KMS-11 (cell line): ENCODE data around the gene TM9SF3.

Experiments used
- H2AFZ ChIP-seq: fragments of 200-600 bp; sonication (generic); 2 replicates; pipeline ENCODE4 v1.6.1; 2016; ENCODE audit warnings: antibody characterized with exemption, mixed run types, low read depth
- H3K27ac ChIP-seq: fragments of 200-600 bp; sonication (generic); 2 replicates; pipeline ENCODE4 v1.6.1; 2016; ENCODE audit warnings: mild to moderate bottlenecking, mixed run types
- H3K27me3 ChIP-seq: fragments of 200-600 bp; sonication (generic); 2 replicates; pipeline ENCODE4 v1.6.1; 2017; ENCODE audit warnings: mild to moderate bottlenecking, low read depth, mixed run types, moderate library complexity; ENCODE audit not compliant: insufficient read depth
- H3K36me3 ChIP-seq: fragments of 200-600 bp; sonication (generic); 2 replicates; pipeline ENCODE4 v1.6.1; 2017; ENCODE audit warnings: mild to moderate bottlenecking, mixed run types; ENCODE audit not compliant: insufficient read depth
- H3K4me1 ChIP-seq: fragments of 200-600 bp; sonication (generic); 2 replicates; pipeline ENCODE4 v1.6.1; 2016; ENCODE audit warnings: mild to moderate bottlenecking, low read depth, mixed run types; ENCODE audit not compliant: poor library complexity, severe bottlenecking
- H3K4me2 ChIP-seq: fragments of 200-600 bp; sonication (generic); 2 replicates; pipeline ENCODE4 v1.7.0; 2016; ENCODE audit warnings: mild to moderate bottlenecking, mixed run types
- H3K4me3 ChIP-seq: fragments of 200-600 bp; sonication (generic); IDR thresholded peaks from 2 replicates; pipeline ENCODE4 v1.6.1; 2017; ENCODE audit warnings: low read depth, low read length, mixed read lengths; ENCODE audit not compliant: insufficient read depth
- H3K79me2 ChIP-seq: fragments of 200-600 bp; sonication (generic); 2 replicates; pipeline ENCODE4 v1.6.1; 2016; ENCODE audit warnings: low read depth, mixed run types; ENCODE audit not compliant: insufficient read depth
- H3K9ac ChIP-seq: fragments of 200-600 bp; sonication (generic); 2 replicates; pipeline ENCODE4 v1.6.1; 2016; ENCODE audit warnings: mild to moderate bottlenecking, mixed run types
- H4K20me1 ChIP-seq: fragments of 200-600 bp; sonication (generic); 2 replicates; pipeline ENCODE4 v1.6.1; 2016; ENCODE audit warnings: mild to moderate bottlenecking, mixed run types; ENCODE audit not compliant: insufficient read depth
- CTCF ChIP-seq: fragments of 200-600 bp; sonication (generic); conservative IDR thresholded peaks from 2 replicates; pipeline ENCODE4 v1.6.1; 2017; ENCODE audit warnings: low read depth, mild to moderate bottlenecking, antibody characterized with exemption, low read length, moderate library complexity, mixed read lengths

The TM9SF3 gene

GRCh38 chr10:96598846-96599245, 12.0 kb upstream of the TM9SF3 start:
- Histone ChIP-seq H3K4me3 (no peak overlapping the region), H3K27me3 (no peaks in the 10 kb centered on the region), H3K9ac (no peak overlapping the region), H4K20me1 (no peaks in the 10 kb centered on the region), H3K4me2 (no peak overlapping the region), H3K79me2 (no peaks in the 10 kb centered on the region), H3K36me3 (no peaks in the 10 kb centered on the region), H3K4me1 (no peaks in the 10 kb centered on the region), H2AFZ (no peak overlapping the region), H3K27ac (no peak overlapping the region)
- no peak for TF ChIP-seq CTCF

- no peak overlapping the region for H3K9ac ChIP-seq
- no peak for TF ChIP-seq CTCF
- no peaks in the 10 kb centered on the region for H3K4me1 ChIP-seq
- no peak overlapping the region for H3K27ac ChIP-seq
- H3K79me2 ChIP-seq = no peaks in the 10 kb centered on the region
- H3K4me2 ChIP-seq = no peak overlapping the region
- no peaks in the 10 kb centered on the region for H3K36me3 ChIP-seq
- H3K27me3 ChIP-seq = no peaks in the 10 kb centered on the region
- no peak overlapping the region for H3K4me3 ChIP-seq
- H2AFZ ChIP-seq = no peak overlapping the region
- no peaks in the 10 kb centered on the region for H4K20me1 ChIP-seq
Measured at GRCh38 chr10:96596422-96597407, 9.9 kb upstream of the TM9SF3 start.

GRCh38 chr10:96595741-96596140, 8.9 kb upstream of the TM9SF3 start:
- no peaks in the 10 kb centered on the region for H3K4me1 ChIP-seq
- H3K4me3 ChIP-seq = no peak overlapping the region
- H3K27ac ChIP-seq = no peak overlapping the region
- no peak for TF ChIP-seq CTCF
- no peaks in the 10 kb centered on the region for H3K79me2 ChIP-seq
- no peak overlapping the region for H3K9ac ChIP-seq
- H2AFZ ChIP-seq = no peak overlapping the region
- H3K4me2 ChIP-seq = no peak overlapping the region
- H3K36me3 ChIP-seq = no peaks in the 10 kb centered on the region
- H4K20me1 ChIP-seq = no peaks in the 10 kb centered on the region
- no peaks in the 10 kb centered on the region for H3K27me3 ChIP-seq

- H4K20me1 ChIP-seq = no peaks in the 10 kb centered on the region
- H3K4me3 ChIP-seq = no peak overlapping the region
- no peaks in the 10 kb centered on the region for H3K36me3 ChIP-seq
- H3K79me2 ChIP-seq = no peaks in the 10 kb centered on the region
- H3K27me3 ChIP-seq = no peaks in the 10 kb centered on the region
- no peak overlapping the region for H3K4me2 ChIP-seq
- no peak overlapping the region for H2AFZ ChIP-seq
- H3K9ac ChIP-seq = no peak overlapping the region
- TF ChIP-seq CTCF = no peak
- no peak overlapping the region for H3K27ac ChIP-seq
- peaks cover 12% of the 10 kb centered on the region for H3K4me1 ChIP-seq
Measured at GRCh38 chr10:96591946-96592345, 5.1 kb upstream of the TM9SF3 start.
